Chondrocyte (in vitro differentiated cells): ENCODE data around the gene SLC2A13. TPM values are rescaled to one million over a fixed set of nuclear protein-coding genes. Genes with fewer than 3 reads are reported as not detected.

Experiments used
- DNase-seq: peaks from one replicate; pipeline ENCODE4 v3.0.0; 2021; ENCODE audit warnings: mixed read lengths, low spot score
- H3K27ac Mint-ChIP-seq: one replicate; pipeline ENCODE4 v1.8.0; 2021; ENCODE audit warnings: mild to moderate bottlenecking, moderate library complexity, mixed read lengths; ENCODE audit not compliant: unreplicated experiment
- H3K27me3 Mint-ChIP-seq: 2 replicates; pipeline ENCODE4 v1.8.0; 2021; ENCODE audit warnings: low read depth, mixed read lengths
- H3K36me3 Mint-ChIP-seq: 2 replicates; pipeline ENCODE4 v1.8.0; 2021; ENCODE audit warnings: low read depth, mixed read lengths
- H3K4me1 Mint-ChIP-seq: 2 replicates; pipeline ENCODE4 v1.8.0; 2021; ENCODE audit warnings: low read depth, mild to moderate bottlenecking, mixed read lengths
- H3K4me3 Mint-ChIP-seq: one replicate; pipeline ENCODE4 v1.8.0; 2021; ENCODE audit warnings: mild to moderate bottlenecking, moderate library complexity, mixed read lengths; ENCODE audit not compliant: unreplicated experiment
- H3K9me3 Mint-ChIP-seq: 2 replicates; pipeline ENCODE4 v1.8.0; 2021; ENCODE audit warnings: low read depth, mixed read lengths
- total RNA-seq: library from RNA; stranded (reverse); gene quantifications from 3 replicates; pipeline ENCODE4 v1.2.1, GENCODE V29; 2021
- TF ChIP-seq, protein P1 (sequence below): fragments of 200-600 bp; sonication (generic); IDR thresholded peaks from 2 replicates; pipeline ENCODE4 v1.5.0; 2021; ENCODE audit warnings: antibody characterized with exemption, mild to moderate bottlenecking, moderate library complexity

SLC2A13 gene
- total RNA-seq, 1 donor from 2014 or later: 14.4 TPM

- Mint-ChIP-seq H3K9me3 (no peaks in the 10 kb centered on the region), H3K27me3 (no peaks in the 10 kb centered on the region), H3K27ac (no peak overlapping the region), H3K36me3 (peaks cover 1% of the 10 kb centered on the region), H3K4me1 (peaks cover 6% of the 10 kb centered on the region), H3K4me3 (no peak overlapping the region)
- DNase-seq: no peak
- TF ChIP-seq, protein P1, sequence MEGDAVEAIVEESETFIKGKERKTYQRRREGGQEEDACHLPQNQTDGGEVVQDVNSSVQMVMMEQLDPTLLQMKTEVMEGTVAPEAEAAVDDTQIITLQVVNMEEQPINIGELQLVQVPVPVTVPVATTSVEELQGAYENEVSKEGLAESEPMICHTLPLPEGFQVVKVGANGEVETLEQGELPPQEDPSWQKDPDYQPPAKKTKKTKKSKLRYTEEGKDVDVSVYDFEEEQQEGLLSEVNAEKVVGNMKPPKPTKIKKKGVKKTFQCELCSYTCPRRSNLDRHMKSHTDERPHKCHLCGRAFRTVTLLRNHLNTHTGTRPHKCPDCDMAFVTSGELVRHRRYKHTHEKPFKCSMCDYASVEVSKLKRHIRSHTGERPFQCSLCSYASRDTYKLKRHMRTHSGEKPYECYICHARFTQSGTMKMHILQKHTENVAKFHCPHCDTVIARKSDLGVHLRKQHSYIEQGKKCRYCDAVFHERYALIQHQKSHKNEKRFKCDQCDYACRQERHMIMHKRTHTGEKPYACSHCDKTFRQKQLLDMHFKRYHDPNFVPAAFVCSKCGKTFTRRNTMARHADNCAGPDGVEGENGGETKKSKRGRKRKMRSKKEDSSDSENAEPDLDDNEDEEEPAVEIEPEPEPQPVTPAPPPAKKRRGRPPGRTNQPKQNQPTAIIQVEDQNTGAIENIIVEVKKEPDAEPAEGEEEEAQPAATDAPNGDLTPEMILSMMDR: peak; percentile 85
Observed at GRCh38 chr12:39990122-39991101, 115.5 kb downstream of the SLC2A13 start.

GRCh38 chr12:39989501-39989900 lies 116.4 kb downstream of the SLC2A13 start:
- TF ChIP-seq, protein P1: no peak
- H3K4me3 Mint-ChIP-seq: no peak overlapping the region
- H3K4me1 Mint-ChIP-seq: peaks cover 6% of the 10 kb centered on the region
- no peak for DNase-seq
- peaks cover 1% of the 10 kb centered on the region for H3K36me3 Mint-ChIP-seq
- H3K27ac Mint-ChIP-seq: no peak overlapping the region
- no peaks in the 10 kb centered on the region for H3K27me3 Mint-ChIP-seq
- H3K9me3 Mint-ChIP-seq: no peaks in the 10 kb centered on the region

DNA sequence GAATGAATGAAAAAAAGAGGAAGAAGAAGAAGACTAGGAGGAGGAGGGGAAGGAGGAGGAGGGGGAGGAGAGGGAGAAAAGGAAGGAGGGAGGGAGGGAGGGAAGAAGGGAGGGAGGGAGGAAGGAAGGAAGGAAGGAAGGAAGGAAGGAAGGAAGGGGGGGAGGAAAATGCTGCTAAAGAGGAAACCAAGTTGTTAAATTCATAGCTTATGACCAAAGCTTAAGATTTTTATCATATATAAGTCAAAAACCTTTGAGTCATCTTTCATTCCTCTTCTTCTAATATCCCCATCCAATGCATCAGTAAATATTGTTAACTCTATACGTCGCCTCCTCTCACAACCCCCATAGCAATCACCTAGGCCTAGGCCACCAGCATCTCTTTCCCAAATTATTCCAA lies 117.3 kb downstream of the SLC2A13 start:
- no peak overlapping the region for H3K4me3 Mint-ChIP-seq
- DNase-seq: no peak
- no peaks in the 10 kb centered on the region for H3K27me3 Mint-ChIP-seq
- TF ChIP-seq, protein P1: no peak
- peaks cover 1% of the 10 kb centered on the region for H3K36me3 Mint-ChIP-seq
- H3K9me3 Mint-ChIP-seq: no peaks in the 10 kb centered on the region
- H3K27ac Mint-ChIP-seq: no peak overlapping the region
- peaks cover 6% of the 10 kb centered on the region for H3K4me1 Mint-ChIP-seq

DNA sequence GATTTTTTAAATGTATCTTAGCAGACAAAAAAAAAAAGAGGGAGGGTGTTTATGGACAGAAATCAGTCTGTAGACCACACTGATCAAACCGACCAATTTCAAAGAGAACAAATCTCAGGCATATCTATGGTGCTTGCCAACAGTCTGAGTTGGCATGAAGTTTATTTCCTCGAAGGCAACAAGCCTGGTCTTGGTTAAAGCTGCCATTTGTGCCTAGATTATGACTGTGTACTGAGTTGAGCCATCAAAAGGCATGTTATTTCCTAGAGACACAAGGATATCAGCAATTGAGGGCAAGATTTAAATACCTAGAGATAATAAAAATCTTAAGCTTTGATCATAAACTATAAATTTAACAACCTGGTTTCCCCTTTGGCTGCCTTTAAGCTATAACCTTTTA lies 119.2 kb downstream of the SLC2A13 start:
- H3K4me3 Mint-ChIP-seq: no peak overlapping the region
- TF ChIP-seq, protein P1: no peak
- peaks cover 6% of the 10 kb centered on the region for H3K4me1 Mint-ChIP-seq
- no peaks in the 10 kb centered on the region for H3K9me3 Mint-ChIP-seq
- no peak for DNase-seq
- H3K27ac Mint-ChIP-seq: no peak overlapping the region
- H3K27me3 Mint-ChIP-seq: no peaks in the 10 kb centered on the region
- peaks cover 1% of the 10 kb centered on the region for H3K36me3 Mint-ChIP-seq

- H3K9me3 Mint-ChIP-seq: no peaks in the 10 kb centered on the region
- DNase-seq: no peak
- H3K27me3 Mint-ChIP-seq: no peaks in the 10 kb centered on the region
- TF ChIP-seq, protein P1: no peak
- peaks cover 1% of the 10 kb centered on the region for H3K36me3 Mint-ChIP-seq
- H3K4me3 Mint-ChIP-seq: no peak overlapping the region
- peaks cover 6% of the 10 kb centered on the region for H3K4me1 Mint-ChIP-seq
- H3K27ac Mint-ChIP-seq: no peak overlapping the region
Observed at GRCh38 chr12:39984670-39985069, 121.2 kb downstream of the SLC2A13 start.
